HepG2 (cell line): ENCODE results near the gene EYA2. TPM values are rescaled to one million over a fixed set of nuclear protein-coding genes. Genes with fewer than 3 reads are reported as not detected.

ENCODE experiments used
- ATAC-seq: fragments of 200-7000 bp; cut with Tn5 transposase; 3 replicates; pipeline ENCODE4 v1.9.1; 2020; ENCODE audit warnings: mild to moderate bottlenecking, moderate library complexity
- BruUV-seq: library from RNA; stranded (reverse); fragments of 400-500 nt; replicated peaks from 2 replicates; lab custom pipeline; 2021; lab: Mats Ljungman, UMichigan
- CTCF ChIA-PET: fragments of 300-600 bp; formaldehyde crosslinking; extraction: SDS; loops from one replicate; lab custom pipeline; 2021; ENCODE audit warnings: low total read pairs, inconsistent platforms, low intra/inter-chr PET ratio; lab: Yijun Ruan, JAX
- POLR2A ChIA-PET: fragments of 350-600 bp; sonication (Branson Sonifier 250); formaldehyde crosslinking; loops from one replicate; lab custom pipeline; 2020; ENCODE audit warnings: antibody characterized with exemption, inconsistent platforms; lab: Yijun Ruan, JAX
- DNase-seq: peaks from one replicate; pipeline ENCODE4 v3.0.0-alpha.2; 2015; ENCODE audit warnings: low spot score
- FAIRE-seq: peaks from 3 replicates; lab custom pipeline; 2011; peaks lifted over from hg19 to GRCh38; lab: Jason Lieb, UNC
- H2AFZ ChIP-seq: one replicate; pipeline ENCODE4 v1.6.1; 2011; ENCODE audit warnings: low read length, inconsistent platforms
- H3K27ac ChIP-seq: fragments of 300-600 bp; 3 replicates; pipeline ENCODE4 v1.8.0; 2011; ENCODE audit warnings: mixed run types, mild to moderate bottlenecking, mixed read lengths, low read length, inconsistent platforms; ENCODE audit not compliant: insufficient read depth; ENCODE audit errors: extremely low read length
- H3K27me3 ChIP-seq, 2 experiments: fragments of 200-600 bp in 1 of 2; 2 replicates in 1 of 2; 3 replicates in 1 of 2; pipeline versions ENCODE4 v1.6.0 to v1.8.0; 2011; ENCODE audit warnings: low read length in 2 of 2, mild to moderate bottlenecking in 2 of 2, moderate library complexity in 2 of 2, inconsistent platforms in 1 of 2; ENCODE audit not compliant: insufficient read depth in 2 of 2, control insufficient read depth in 1 of 2
- H3K36me3 ChIP-seq, 2 experiments: fragments of 200-600 bp in 1 of 2; replicated peaks in 1 of 2; 2 replicates in 1 of 2; 3 replicates in 1 of 2; pipeline versions ENCODE4 v1.5.1 to v1.8.0; 2011; ENCODE audit warnings: low read length in 2 of 2, inconsistent platforms in 1 of 2; ENCODE audit not compliant: insufficient read depth in 2 of 2, control insufficient read depth in 1 of 2
- H3K4me1 ChIP-seq: 2 replicates; pipeline ENCODE4 v1.5.1; 2012; ENCODE audit warnings: low read length, inconsistent platforms; ENCODE audit not compliant: insufficient read depth
- H3K4me2 ChIP-seq: 2 replicates; pipeline ENCODE4 v1.6.0; 2011; ENCODE audit warnings: low read depth, low read length, inconsistent platforms
- H3K4me3 ChIP-seq, 3 experiments: fragments of 200-600 bp in 1 of 3; sonication (generic), shearing (Covaris generic) in 1 of 3; replicated peaks in 1 of 3; 2 replicates each; pipeline ENCODE4 v1.5.1; 2011 to 2016; ENCODE audit warnings: low read length in 3 of 3, inconsistent platforms in 2 of 3, low read depth in 2 of 3, mild to moderate bottlenecking in 2 of 3, control low read depth in 1 of 3, mixed read lengths in 1 of 3; ENCODE audit not compliant: insufficient read depth in 1 of 3
- H3K79me2 ChIP-seq: one replicate; pipeline ENCODE4 v1.6.1; 2011; ENCODE audit warnings: low read length, inconsistent platforms; ENCODE audit not compliant: insufficient read depth
- H3K9ac ChIP-seq: 2 replicates; pipeline ENCODE4 v1.6.0; 2011; ENCODE audit warnings: mild to moderate bottlenecking, low read depth, low read length, inconsistent platforms; ENCODE audit not compliant: insufficient read depth
- H3K9me3 ChIP-seq: 2 replicates; pipeline ENCODE4 v1.5.1; 2012; ENCODE audit warnings: mild to moderate bottlenecking, low read length
- H4K20me1 ChIP-seq: 2 replicates; pipeline ENCODE4 v1.6.0; 2011; ENCODE audit warnings: inconsistent platforms, mild to moderate bottlenecking, low read length, moderate library complexity; ENCODE audit not compliant: insufficient read depth
- LCORL ChIP-seq, 2 experiments: fragments of 450-650 bp in 1 of 2; sonication (generic) in 1 of 2; formaldehyde crosslinking in 1 of 2; IDR thresholded peaks; 2 replicates each; pipeline versions ENCODE4 v1.5.0 to v1.6.1; 2017 to 2020; ENCODE audit warnings: antibody characterized with exemption in 1 of 2, missing genetic modification reagents in 1 of 2
- MAF1 ChIP-seq: sonication (generic); formaldehyde crosslinking; IDR thresholded peaks from 2 replicates; pipeline ENCODE4 v1.5.0; 2020; ENCODE audit warnings: missing genetic modification reagents, borderline replicate concordance
- SRSF4 ChIP-seq: fragments of 200-400 bp; formaldehyde crosslinking; IDR thresholded peaks from one replicate; pipeline ENCODE4 v1.6.1; 2018; ENCODE audit warnings: mild to moderate bottlenecking, low read depth, low read length, moderate library complexity; ENCODE audit not compliant: poor library complexity, severe bottlenecking
- ZNF263 ChIP-seq: sonication (generic); formaldehyde crosslinking; IDR thresholded peaks from 2 replicates; pipeline ENCODE4 v1.4.0; 2020; ENCODE audit warnings: missing genetic modification reagents
- WGBS: methylation state at CpG from one replicate; pipeline ENCODE4 v1.1.6; 2017; ENCODE audit warnings: low lambda C conversion rate; 5-methylcytosine and 5-hydroxymethylcytosine counted together
- in situ Hi-C: cut with HindIII; loops from 2 replicates; pipeline ENCODE4 v1.10.0; 2017; ENCODE audit warnings: low pct_unique_long_range_greater_than_20kb; ENCODE audit not compliant: extremely low pct_ligation_motif_present
- intact Hi-C: fragments of 100-400 bp; cut with micrococcal nuclease; formaldehyde crosslinking; loops from one replicate; pipeline ENCODE4 v1.10.0; 2022; ENCODE audit not compliant: unreplicated experiment
- polyA plus RNA-seq, 8 experiments: library from polyadenylated mRNA; depleted of rRNA in 3 of 8; stranded (reverse) in 7 of 8; unstranded in 1 of 8; fragments of >200 nt; fragmentation: Illumina TruSeq in 4 of 8; extraction: Trizol in 4 of 8; gene quantifications; 2 replicates each; pipeline versions ENCODE4 v1.2.1 to v1.2.3, GENCODE V29; 2011 to 2016; ENCODE audit warnings: low read depth in 4 of 8, missing spikeins in 1 of 8, mixed read lengths in 1 of 8; ENCODE audit not compliant: insufficient read depth in 1 of 8
- total RNA-seq, 5 experiments: library from RNA; depleted of rRNA; stranded (reverse); fragments of >200 nt; fragmentation: Illumina TruSeq; extraction: Trizol; gene quantifications; 2 replicates each; pipeline ENCODE4 v1.2.3, GENCODE V29; 2016; ENCODE audit warnings: low read depth in 1 of 5
- TF ChIP-seq, protein P1 (sequence below): sonication (generic); formaldehyde crosslinking; IDR thresholded peaks from 2 replicates; pipeline ENCODE4 v1.5.0; 2020; ENCODE audit warnings: mild to moderate bottlenecking, missing genetic modification reagents
- TF ChIP-seq, protein P2 (sequence below): sonication (generic); formaldehyde crosslinking; IDR thresholded peaks from 2 replicates; pipeline ENCODE4 v1.4.0; 2020; ENCODE audit warnings: mild to moderate bottlenecking, missing genetic modification reagents, borderline replicate concordance

The EYA2 gene
- total and polyA plus RNA-seq, 2 of the 13 experiments (the other 11 are each of a cell fraction or from before 2014, with no cell fraction given), result not detected

DNA sequence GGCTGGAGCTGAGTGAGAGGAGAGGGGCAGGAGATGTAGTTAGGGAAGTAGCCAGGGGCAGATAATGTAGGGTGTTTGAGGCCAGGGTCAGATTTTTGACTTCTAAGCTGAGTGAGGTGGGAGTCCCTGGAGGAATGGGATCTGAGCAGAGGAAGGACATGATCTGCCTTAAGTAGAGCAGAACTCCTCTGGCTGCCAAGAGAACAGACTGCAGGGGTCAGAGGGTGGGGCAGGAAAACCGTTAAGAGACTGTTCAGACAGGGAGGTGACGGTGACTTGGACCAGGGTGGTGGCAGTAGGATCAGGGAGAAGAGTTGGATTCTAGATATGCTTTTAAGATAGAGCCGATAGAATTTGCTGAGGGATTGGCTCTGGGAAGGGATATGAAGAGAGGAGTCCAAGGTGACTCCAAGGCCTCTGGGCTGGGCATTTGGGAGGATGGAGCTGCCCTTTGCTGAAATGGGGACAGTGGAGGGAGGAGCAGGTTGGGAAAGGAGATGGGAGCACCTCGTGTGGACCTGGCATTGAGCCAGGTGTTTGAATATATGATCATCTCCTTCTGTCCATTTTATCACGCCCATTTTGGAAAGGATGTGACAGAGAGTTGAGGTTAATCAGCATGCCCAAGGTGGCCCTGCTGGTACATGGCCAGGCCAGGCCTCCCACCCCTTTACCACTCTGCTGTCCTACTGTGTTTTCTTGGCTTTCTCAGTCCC lies 18.8 kb downstream of the EYA2 start:
- Histone ChIP-seq H2AFZ (no peak overlapping the region), H3K4me2 (no peak overlapping the region), H3K27ac (no peak overlapping the region), H3K9ac (no peak overlapping the region), H3K9me3 (no peaks in the 10 kb centered on the region), H3K4me3 (no peak overlapping the region), H3K36me3 (no peaks in the 10 kb centered on the region), H3K27me3 (peaks cover 2 to 28% of the 10 kb centered on the region in 2 experiments; a peak in 4 of 5 replicates), H3K79me2 (no peaks in the 10 kb centered on the region), H4K20me1 (no peaks in the 10 kb centered on the region), H3K4me1 (no peaks in the 10 kb centered on the region)
- CTCF ChIA-PET, result no interaction called here
- 10% methylated on average over 5 of the region's 5 CpGs for WGBS
- FAIRE-seq (no peak), DNase-seq (no peak), ATAC-seq (no peak)
- intact Hi-C loops (no loop called here), in situ Hi-C loops (no loop called here)
- POLR2A ChIA-PET, result no interaction called here
- TF ChIP-seq MAF1 (CRISPR knock-in tag), result no peak
- peak; percentile 94 for TF ChIP-seq LCORL (IDR thresholded peaks at IDR 0.05)
- TF ChIP-seq LCORL (CRISPR knock-in tag; IDR thresholded peaks at IDR 0.05), result no peak
- TF ChIP-seq ZNF263 (CRISPR knock-in tag), result 0 out of 2 replicates have a peak, but pooled peaks have one; percentile 22
- BruUV-seq, result no TSS peak

DNA sequence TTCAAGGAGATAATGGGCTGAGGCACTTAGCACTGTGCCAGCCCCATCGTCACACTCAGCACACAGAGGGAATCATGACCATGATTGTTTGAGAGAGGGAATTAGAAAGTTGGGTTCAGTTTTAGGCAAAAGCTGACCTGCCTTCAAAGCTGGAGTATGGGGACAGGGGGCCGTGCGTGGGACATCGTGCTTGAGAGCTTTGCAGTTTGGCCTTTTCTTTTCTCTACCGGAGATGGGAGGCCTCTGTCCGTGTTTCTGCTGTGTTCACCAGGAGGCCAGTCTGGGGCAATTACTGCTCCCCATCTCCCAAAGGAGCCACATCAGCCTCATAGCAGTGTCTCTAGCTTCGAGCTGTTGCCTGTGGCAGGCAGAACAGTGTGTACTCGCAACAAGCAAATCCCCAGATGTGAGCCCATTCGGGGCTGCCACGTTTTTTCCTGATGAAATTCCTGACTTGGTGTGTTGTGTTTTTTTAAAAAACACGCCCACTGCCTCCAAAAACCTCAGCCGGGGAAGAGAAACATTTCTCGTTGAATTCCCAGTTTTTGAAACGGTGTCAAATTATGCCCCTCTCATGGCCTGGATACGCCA lies 20.2 kb downstream of the EYA2 start:
- BruUV-seq, result no TSS peak
- no peak for DNase-seq

More for the DNA sequence above, 20.2 kb downstream of the EYA2 start:
- no peaks in the 10 kb centered on the region for H3K79me2 ChIP-seq
- H3K27ac ChIP-seq, result no peak overlapping the region
- FAIRE-seq (no peak), ATAC-seq (no peak)
- H3K4me3 ChIP-seq, result no peak overlapping the region
- TF ChIP-seq, protein P1, sequence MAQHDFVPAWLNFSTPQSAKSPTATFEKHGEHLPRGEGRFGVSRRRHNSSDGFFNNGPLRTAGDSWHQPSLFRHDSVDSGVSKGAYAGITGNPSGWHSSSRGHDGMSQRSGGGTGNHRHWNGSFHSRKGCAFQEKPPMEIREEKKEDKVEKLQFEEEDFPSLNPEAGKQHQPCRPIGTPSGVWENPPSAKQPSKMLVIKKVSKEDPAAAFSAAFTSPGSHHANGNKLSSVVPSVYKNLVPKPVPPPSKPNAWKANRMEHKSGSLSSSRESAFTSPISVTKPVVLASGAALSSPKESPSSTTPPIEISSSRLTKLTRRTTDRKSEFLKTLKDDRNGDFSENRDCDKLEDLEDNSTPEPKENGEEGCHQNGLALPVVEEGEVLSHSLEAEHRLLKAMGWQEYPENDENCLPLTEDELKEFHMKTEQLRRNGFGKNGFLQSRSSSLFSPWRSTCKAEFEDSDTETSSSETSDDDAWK (CRISPR knock-in tag), result no peak
- no peak for TF ChIP-seq SRSF4
- TF ChIP-seq, protein P2, sequence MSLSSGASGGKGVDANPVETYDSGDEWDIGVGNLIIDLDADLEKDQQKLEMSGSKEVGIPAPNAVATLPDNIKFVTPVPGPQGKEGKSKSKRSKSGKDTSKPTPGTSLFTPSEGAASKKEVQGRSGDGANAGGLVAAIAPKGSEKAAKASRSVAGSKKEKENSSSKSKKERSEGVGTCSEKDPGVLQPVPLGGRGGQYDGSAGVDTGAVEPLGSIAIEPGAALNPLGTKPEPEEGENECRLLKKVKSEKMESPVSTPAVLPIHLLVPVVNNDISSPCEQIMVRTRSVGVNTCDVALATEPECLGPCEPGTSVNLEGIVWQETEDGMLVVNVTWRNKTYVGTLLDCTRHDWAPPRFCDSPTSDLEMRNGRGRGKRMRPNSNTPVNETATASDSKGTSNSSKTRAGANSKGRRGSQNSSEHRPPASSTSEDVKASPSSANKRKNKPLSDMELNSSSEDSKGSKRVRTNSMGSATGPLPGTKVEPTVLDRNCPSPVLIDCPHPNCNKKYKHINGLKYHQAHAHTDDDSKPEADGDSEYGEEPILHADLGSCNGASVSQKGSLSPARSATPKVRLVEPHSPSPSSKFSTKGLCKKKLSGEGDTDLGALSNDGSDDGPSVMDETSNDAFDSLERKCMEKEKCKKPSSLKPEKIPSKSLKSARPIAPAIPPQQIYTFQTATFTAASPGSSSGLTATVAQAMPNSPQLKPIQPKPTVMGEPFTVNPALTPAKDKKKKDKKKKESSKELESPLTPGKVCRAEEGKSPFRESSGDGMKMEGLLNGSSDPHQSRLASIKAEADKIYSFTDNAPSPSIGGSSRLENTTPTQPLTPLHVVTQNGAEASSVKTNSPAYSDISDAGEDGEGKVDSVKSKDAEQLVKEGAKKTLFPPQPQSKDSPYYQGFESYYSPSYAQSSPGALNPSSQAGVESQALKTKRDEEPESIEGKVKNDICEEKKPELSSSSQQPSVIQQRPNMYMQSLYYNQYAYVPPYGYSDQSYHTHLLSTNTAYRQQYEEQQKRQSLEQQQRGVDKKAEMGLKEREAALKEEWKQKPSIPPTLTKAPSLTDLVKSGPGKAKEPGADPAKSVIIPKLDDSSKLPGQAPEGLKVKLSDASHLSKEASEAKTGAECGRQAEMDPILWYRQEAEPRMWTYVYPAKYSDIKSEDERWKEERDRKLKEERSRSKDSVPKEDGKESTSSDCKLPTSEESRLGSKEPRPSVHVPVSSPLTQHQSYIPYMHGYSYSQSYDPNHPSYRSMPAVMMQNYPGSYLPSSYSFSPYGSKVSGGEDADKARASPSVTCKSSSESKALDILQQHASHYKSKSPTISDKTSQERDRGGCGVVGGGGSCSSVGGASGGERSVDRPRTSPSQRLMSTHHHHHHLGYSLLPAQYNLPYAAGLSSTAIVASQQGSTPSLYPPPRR (CRISPR knock-in tag), result no peak
- H3K9me3 ChIP-seq, result no peaks in the 10 kb centered on the region
- POLR2A ChIA-PET, result interaction anchor here (0.6 kb wide), 1 partner anchor 17 kb away, joined by 3 read pairs; no protein-coding TSS in a partner anchor
- H3K27me3 ChIP-seq, result peaks cover 0 to 28% of the 10 kb centered on the region in 2 experiments; a peak in 4 of 5 replicates
- no peak overlapping the region for H3K9ac ChIP-seq
- H3K4me1 ChIP-seq, result no peaks in the 10 kb centered on the region
- intact Hi-C loops, result no loop called here
- H4K20me1 ChIP-seq, result no peaks in the 10 kb centered on the region
- CTCF ChIA-PET, result no interaction called here
- in situ Hi-C loops, result no loop called here
- H2AFZ ChIP-seq, result no peak overlapping the region
- WGBS, result 26% methylated on average over 15 of the region's 15 CpGs
- H3K4me2 ChIP-seq, result no peak overlapping the region
- no peaks in the 10 kb centered on the region for H3K36me3 ChIP-seq
